NK-92 (cell line): ENCODE results near the gene SORL1.
"Not testable (repeated sequence)": the region's sequence is repeated elsewhere in the genome, so short reads cannot be mapped to it uniquely, and the experiment has no call there.

Source experiments
- DNase-seq: peaks from one replicate; lab custom pipeline; 2025; ENCODE audit not compliant: unreplicated experiment; lab: John Stamatoyannopoulos, UW

Gene SORL1

DNA sequence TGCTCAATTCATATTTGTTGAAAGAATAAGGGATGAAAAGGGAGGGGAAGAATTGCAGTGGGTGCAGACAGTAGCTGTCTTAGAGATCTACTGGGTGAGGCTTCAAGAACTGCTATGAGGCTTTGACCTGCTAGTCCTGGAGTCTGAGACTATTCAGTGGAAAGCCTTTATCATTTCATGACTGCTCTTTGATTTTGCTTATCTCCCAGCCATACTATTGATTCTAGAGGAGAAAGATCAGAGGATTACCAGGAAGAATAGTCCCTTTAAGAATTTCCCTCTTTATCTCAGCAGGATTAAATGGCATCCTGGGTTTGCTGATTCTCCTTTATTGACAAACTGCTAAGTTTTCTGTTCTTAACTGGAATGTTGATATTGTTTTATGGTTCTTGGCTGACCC lies 108.1 kb downstream of the SORL1 start:
- no peak for DNase-seq

DNA sequence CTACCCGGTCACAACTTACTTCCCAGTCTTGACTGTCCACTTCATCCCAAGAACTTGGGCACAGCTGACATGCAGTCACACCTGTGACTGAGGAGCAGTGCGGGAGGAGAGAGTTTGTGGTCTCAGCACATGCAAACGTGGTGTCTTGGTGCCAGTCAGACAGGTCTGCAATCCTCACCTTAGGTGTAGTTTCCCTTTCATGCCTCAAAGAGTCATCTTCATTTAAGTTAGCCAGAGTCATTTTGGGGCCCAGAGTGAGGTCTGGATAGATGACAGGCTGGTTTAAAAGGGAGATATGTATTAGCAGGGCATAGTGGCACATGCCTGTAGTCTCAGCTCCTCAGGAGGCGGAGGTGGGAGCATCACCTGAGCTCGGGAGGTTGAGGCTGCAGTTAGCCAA lies 109.1 kb downstream of the SORL1 start:
- no peak for DNase-seq

DNA sequence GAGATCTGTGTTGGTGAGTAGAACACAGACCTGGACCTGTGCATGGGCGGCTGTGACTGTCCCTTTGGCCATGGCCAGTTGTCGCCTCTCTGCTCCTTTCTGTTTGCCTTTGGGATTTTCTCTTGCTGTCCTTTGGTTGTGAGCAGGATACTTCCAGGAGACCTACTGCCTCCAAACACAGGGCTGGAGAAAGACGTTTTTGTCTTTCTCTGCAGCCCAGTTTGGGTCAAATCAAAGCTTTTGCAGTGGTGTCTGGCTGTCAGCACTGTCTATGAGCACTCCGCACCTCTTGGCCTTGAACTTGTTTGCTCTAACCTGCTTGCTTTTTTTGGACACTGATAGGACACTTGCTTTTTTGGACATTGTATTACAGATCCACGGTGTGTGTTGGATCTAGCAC lies 109.6 kb downstream of the SORL1 start:
- DNase-seq, result no peak

DNA sequence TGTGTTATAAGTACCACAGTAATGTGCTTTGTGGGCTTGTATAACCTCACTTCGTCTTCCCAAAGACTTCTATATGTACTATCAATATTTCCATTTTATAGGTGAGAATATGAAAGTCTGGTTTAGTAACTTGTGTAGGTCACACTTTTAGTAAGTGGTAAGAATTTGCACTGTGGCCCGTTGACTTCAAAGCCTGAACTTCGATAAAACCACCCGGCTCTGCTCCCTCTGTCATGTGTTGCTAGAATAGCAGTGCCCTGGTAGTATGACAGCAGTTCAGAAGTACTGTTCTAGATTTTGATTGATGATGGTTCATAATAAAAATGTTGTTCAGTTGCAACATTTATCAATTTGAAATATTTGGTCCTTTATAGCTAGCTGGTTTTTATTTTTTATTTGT lies 110.9 kb downstream of the SORL1 start:
- DNase-seq, result no peak

DNA sequence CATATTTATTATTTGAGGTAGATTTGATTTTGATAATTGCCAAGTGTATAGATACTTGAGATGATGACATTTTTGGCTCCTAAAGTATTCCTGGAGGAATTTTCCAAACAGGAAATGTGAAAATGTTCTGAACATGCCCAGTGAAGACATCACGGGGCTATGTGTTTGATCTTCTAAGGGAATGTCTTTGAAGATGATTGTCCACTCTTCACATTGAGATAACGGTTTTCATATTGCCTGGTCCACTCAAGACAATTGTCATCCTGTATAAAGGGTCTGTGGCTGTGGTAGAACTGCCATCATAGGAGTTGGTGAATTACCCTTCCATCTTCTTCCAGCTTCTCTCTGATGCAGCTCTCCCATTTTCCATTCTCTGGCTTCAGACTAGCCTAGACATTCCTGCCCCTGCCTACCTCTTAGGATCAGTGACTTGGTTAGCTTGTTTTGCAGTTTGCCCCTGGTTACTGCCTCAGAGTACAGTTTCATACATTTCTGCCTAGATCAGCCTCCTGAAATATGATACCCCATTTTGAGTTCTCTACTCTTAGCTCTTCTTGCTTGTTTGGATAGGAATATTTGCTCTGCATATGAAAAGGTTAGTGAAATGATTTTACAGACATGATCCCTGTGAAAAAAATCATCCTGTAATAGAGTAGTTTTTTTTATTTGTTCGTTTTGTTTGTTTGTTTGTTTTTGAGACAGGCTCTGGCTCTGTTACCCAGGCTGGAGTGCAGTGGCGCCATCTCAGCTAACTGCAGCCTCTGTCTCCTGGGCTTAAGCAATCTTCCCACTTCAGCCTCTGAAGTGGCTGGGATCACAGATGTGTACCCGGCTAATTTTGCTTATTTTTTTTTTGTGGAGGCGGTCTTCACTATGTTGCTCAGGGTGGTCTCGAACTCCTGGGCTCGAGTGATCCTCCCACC lies 112.0 kb downstream of the SORL1 start:
- no peak for DNase-seq

DNA sequence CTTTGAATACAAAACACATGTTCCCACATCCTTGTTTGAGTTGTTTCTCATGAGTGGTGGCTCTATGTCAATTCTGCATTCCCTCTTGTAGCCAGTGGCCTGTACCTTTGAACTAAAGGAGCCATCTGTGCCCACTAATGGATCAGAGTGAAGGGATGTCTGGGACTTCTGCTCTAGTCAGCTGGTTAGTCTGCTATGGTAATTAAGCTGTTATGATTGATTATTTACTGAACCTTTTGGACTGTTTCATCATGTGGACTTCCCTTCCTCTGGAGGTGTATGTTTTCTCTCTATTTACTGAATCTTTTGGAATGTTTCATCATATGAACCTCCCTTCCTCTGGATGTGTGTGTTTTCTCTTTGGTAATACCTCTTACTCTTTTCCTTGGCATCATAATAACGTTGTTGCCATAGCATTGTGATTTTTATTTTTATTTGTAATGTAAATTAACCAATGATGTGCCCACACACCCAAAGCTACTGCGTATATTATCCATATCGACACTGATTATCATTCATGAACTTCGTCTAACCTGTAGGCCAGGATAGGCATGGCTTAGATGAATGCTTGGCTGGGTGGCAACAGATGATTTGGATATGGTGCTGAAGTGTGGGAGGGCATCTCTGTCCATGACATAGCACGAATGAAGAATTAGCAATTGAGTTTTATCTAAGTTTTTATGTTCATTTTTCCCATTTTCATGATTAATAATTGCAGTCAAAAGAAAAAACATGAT lies 113.0 kb downstream of the SORL1 start:
- DNase-seq, result no peak

DNA sequence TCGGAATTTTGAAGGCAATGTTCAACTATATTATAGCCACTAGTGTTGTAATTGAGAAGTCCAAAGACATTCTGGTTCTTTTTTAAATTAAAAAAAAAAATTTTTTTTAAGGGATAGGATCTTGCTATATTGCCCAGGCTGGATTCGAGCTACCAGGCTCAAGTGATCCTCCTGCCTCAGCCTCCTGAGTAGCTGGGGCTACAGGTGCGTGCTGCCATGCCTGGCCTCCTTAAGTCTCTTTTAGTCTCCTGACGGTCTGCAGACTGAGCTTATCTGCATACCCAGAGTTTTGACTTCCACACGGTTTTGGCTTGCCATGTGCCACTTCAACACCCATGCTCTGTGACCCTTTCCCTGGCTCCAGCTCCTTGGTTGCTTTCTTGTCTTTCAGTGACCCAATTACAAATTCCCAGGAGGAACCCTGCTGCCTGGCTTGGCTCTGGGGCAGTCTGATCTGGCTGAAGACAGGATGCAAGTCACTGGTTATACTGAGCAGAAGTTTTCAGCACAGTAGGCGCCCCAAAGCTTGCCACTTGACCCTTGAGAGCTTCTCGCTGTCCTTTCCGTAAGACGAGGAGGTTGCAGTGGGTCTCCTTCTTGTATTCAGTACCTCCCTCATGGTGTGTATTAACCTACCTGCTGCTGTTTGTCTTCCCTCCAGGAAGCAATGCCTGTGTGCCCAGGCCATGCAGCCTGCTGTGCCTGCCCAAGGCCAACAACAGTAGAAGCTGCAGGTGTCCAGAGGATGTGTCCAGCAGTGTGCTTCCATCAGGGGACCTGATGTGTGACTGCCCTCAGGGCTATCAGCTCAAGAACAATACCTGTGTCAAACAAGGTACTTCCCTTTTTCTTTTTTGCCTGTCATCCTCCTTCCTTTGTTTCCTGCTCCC lies 114.4 kb downstream of the SORL1 start:
- DNase-seq, result no peak

DNA sequence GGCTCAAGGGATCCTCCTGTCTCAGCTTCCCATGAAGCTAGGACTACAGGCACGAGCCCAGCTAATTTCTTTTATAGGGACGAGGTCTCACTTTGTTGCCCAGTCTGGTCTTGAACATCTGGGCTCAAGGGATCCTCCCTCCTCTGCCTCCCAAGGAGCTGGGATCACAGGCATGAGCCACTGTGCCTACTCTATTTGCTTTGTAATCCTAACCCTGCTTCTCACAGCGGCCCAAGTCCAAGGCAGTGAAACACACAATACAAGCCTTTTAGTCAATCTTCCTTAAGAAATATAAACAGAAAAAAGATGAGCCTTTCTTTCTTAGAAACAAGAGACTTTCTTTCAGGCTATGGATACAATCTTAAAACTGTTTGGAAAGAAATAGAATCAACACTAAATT lies 115.9 kb downstream of the SORL1 start:
- no peak for DNase-seq

DNA sequence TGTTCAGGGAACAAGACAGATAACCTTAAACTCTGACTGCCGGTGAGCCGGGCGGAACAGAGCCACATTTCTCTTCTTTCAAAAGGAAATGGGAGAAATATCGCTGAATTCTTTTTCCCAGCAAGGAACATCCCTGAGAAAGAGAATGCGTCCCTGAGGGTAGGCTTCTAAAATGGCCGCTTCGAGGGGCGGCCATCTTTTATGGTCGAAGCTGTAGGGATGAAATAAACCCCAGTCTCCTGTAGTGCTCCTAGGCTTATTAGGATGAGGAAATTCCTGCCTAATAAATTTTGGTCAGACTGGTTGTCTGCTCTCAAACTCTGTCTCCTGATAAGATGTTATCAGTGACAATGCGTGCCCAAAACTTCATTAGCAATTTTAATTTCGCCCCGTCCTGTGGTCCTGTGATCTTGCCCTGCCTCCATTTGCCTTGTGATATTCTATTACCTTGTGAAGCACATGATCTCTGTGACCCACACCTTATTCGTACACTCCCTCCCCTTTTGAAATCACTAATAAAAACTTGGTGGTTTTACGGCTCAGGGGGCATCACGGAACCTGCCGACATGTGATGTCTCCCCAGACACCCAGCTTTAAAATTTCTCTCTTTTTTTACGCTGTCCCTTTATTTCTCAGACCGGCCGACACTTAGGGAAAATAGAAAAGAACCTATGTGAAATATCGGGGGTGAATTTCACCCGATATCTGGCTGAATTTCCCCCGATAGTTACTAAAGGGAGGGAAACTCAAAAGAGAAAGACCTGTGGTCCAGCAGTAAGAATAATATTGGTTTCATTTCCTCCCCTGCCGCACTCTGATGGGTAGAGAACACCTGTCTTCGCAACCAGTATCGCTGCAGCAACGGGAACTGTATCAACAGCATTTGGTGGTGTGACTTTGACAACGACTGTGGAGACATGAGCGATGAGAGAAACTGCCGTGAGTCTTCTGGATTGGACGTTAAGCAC lies 117.5 kb downstream of the SORL1 start:
- not testable (repeated sequence) for DNase-seq

DNA sequence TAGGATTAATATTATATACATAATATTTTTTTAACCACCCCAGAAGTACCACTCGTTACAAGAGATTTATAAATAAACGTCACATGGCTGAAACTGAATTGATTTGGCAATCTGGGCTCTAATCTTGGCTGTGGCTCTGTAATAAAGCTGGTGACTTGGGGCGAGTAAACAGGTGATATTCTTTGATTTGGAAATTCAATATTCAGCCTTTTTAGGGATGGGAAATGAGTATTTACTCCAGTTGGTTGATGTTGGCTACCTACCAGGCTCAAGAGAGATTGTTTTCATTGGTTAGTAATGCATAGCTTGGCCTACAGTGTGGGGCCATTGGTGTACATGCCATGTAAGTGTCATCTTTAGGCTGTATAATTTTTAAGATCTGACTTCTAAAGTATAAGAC lies 118.3 kb downstream of the SORL1 start:
- DNase-seq, result no peak

DNA sequence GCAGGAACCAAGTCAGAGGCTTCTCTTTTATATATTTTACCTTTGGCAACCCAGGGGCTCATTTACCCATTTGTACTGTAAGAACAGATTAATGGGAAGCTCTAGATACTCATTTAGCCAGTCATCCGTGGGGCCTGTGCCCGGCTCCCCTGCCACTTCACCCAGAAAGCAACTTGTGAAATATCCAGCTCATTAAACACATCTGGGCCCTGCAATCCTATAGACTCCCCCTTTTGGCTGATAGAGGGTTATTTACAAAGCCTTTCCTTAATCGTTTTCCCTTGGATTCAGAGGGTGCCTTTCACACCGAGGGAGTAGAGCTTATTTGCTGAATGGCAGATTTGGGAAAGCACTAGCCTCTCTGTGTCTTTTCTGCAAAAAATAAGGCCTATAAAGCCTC lies 119.4 kb downstream of the SORL1 start:
- DNase-seq, result no peak

DNA sequence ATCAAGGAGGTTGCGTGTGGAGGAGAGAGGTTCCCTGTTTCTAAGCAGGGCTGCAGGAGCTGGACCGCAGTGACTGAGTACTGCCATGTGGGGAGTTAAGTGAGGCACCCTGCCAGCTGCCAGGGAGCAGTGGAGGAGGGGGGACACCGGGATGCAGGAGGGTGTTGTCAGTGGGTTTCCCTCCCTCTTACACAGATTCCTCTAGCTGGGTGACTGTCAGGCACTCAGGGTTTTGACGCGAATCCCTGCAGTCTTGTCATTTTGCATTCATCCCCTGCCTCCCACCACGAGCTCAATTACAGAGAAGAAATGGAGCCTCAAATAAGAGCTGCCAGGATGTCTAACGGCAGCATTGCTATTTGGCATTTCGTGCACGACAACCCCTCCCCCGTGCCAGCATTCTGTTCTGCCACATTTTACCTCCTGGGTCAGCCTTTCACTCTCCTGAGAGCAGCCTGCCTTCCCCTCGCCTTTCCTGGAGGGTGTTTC lies 120.5 kb downstream of the SORL1 start:
- no peak for DNase-seq

DNA sequence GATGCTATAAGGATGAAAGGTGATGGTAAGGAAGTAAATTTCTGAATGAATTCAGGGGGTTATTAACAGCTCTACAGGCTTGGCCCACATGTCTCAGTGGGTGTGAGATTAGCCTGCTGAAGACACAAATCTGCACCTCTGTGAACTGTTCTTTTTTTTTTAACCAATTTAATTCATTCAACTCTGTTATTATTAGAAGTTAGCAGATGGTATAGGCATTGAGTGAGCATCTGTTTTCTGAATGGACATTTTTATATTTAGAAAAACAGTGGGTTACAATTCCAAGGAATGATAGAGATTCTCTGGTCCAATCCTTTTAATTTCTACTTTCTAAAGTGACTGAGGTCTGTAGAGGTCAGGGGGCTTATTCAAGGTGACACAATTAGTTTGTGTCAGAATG lies 122.7 kb downstream of the SORL1 start:
- no peak for DNase-seq

DNA sequence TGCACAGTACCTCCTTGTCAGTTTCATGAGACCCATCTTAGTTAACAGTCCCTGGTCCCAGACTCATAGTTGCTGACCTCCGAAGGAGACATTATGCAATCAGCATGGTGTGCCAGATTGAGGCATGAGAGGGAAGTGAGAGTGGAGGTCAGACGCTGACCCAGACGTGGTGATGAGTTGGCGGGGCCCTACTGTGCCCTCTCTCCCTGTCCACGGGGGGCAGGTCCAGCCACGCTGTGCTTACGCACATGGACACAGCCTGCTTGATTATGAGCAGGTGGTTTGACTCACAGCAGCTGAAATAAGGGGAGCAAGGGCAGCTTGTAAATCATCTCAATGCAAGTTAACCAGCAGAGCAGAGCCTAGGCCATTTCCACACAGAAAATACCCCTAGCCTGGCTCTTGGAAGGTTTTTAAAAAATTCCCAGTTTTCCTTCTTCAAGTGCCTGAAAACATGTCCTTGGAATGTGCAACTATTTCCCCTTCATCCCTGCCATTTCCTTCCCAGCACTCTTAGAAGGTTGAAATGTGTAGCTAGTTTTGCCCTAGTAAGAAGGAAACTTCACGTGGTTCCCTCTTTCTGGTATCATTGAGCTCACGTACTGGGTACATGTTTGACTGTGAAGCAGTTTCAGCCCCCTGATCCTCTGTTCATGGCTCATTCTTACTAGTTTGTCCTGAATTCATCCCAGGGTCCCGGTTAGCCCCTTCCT lies 123.3 kb downstream of the SORL1 start:
- DNase-seq, result no peak

DNA sequence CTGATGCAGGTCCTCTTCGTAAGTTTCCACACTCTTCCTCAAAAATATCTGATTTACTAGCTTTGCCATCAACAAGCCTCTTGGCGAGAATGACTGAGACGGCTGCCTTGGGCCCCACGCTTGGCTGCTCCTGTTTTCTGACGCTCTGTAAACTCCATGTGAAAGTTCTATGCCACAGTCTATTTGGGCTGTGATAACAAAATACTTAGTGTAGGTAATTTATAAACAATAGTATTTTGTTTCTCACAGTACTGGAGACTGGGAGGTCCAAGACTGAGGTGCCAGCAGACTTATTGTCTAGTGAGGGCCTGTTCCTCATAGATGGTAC lies 123.8 kb downstream of the SORL1 start:
- no peak for DNase-seq

DNA sequence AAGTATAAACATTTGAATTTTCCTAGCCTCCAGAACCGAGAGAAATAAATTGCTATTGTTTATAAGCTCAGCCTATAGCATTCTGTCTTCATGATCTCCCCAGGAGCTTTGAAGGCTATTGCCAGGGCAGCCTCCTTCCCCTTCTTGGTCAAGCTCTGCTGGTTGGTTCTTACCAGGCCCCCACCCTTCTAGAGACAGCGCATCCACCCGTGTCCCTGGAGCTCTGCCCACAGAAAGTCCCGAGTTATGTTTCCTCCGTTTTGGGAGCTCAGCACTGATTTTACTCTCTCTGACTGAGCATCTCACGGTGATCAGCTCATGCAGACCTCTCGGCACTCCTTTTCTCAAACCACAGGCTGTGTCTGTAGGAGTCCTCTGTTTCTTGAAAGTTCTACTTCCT lies 124.4 kb downstream of the SORL1 start:
- DNase-seq, result no peak

DNA sequence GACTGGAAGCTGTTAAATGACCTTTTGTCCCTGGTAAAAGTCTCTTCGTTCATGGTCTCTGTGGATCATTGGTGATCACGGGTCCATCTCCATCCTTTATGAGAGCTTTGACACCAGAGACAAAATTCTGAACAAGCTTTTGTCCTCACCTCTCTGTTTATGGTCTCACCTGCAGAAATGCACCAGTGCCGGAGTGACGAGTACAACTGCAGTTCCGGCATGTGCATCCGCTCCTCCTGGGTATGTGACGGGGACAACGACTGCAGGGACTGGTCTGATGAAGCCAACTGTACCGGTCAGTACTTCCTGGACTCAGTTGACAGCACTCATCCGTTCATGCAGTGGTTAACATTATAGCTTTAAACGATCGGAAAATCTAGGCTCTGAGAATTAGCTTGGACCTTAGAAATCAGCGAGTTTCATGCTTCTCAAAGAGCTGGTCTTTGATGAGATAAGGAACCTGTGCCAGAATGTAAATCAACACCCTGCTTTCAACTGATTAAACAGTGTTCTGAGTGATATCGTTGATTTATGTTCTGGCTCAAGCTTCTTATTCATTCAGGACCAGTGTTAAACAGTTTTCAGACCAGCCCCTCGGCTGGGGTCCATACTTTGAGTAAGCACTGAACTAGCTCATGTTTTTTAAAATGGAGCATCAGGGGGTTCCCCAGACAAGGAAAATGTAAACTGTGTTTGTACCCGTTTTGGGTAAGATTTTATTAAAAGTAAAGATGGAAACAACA lies 125.2 kb downstream of the SORL1 start:
- DNase-seq, result no peak

DNA sequence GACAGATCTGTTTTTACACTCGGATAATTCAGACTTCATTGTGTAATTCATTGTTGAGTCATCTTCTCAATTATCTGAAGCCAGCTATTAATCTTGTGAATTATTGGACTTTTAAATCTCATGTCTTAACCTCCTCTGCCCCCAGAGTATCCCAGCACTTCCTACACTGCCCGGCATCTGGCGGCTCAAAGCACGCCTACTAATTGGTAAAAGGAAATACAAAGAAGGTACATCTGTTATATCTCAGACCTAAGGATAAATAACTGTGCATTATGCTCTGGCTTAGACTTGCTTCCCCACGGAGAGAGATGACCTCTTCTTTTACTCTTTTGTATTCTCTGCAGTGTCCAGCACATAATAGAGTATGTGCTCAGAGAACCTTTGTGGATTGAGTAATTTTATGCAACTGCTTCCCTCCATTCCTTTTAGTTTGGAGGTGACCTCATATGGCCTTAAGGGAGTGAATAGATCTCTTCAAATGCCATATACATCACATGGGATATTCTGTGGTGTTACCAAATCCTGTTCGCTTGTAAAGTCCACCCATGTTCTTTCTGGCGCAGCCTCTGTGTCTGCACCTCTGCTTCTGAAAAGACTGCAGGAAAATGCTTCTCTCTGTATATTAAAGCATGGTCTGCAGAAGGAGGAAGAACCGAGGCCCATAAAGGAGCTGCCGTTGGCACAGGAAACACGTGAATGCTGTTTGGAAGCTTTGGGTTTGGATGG lies 126.3 kb downstream of the SORL1 start:
- no peak for DNase-seq
